Skeletal muscle cell (primary cell): ENCODE measurements around the gene GART.
"Not testable (repeated sequence)": the region's sequence is repeated elsewhere in the genome, so short reads cannot be mapped to it uniquely, and the experiment has no call there.

Experiments
- DNase-seq: peaks from one replicate; pipeline ENCODE4 v3.0.0-alpha.2; 2010; ENCODE audit warnings: low read depth
- H3K4me3 ChIP-seq: 2 replicates; pipeline ENCODE4 v1.5.1; 2011; ENCODE audit warnings: low read depth, mild to moderate bottlenecking, control low read depth, low read length, moderate library complexity

GART gene

DNA sequence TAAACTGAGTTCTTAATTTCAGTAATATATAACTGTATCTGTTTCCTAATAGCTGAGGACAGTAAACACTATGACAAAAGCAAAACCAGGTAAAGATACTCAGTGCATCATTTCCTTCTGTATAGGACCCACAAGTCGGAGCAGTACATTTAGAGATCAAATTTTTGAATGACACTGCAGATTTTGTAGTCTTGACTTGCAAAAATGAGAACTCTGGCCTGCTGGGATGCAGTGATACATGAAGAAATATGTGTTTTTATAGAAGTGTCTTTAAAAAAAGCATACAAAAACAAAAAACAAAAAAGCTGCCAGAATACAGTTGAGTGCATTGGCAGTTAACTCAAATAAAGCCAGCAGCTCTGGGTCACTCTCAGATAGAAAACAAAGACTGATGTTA lies 19.0 kb downstream of the GART start:
- no peak overlapping the region for H3K4me3 ChIP-seq

DNA sequence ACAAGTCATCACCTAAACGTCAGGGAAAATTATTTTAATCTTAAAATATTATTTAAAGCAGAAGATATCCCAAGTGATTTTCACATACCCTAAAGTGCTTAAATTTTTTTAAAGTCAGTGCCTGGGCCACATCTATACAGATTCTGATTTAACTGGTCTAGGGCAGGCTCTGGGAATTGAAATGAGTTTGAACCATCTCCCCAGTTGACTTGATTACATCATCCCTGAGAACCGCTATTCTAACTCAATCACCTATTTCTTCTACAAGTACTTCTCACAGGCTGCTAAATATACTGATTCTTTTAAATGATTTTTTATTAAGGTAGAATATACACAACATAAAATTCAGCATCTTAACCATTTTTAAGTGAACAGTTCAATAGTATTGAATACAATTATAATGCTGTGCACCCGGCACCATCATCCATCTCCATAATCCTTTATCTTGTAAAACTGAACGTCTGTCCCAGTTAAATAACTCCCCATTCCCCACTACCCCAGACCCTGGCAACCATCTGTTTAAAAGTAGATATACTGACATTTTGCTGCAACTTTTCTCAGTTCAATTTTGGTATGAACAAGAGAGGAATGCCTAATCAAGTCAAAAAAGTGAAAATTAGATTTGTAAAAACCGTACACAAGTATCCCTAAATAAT lies 19.5 kb downstream of the GART start:
- no peak overlapping the region for H3K4me3 ChIP-seq
- no peak for DNase-seq

More for the DNA sequence above, 19.0 kb downstream of the GART start:
- no peak for DNase-seq

DNA sequence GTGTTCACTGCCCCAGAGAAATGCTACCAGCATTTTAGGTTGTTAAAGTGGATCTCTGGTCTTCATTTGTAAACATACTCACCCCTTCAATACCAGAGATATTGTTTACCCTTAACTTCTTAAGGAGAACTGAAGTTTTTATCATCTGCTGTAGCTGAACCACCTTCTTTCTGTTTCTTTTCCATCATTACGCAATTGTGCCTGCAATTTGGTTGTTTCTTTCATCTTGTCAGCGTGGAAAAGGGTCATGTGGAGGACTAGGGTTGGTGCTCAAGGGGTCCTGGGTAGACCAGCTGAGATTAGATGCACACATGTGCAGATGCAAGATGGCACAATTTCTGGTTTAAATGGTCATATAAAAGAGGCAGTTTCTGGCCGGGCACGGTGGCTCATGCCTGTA lies 23.0 kb downstream of the GART start:
- H3K4me3 ChIP-seq = no peak overlapping the region
- DNase-seq = no peak

DNA sequence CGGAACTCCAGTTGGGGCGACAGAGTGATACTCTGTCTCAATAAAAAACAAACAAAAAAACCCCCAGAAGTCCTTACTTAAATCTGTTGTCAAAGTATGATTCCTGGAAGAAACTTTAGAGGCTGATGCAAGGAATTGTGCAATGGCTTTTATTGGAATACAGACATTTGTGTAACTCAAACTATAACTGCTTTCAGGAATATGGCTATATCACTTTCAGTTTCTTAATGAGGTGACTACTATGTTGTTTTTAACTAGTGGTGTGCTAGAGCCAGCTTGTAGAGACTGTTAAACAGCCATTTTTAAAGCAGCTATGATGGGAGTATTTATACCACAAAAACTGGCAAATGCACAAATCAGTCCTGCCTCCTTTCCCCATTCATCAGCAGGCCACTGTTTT lies 27.7 kb downstream of the GART start:
- H3K4me3 ChIP-seq = no peak overlapping the region
- DNase-seq = no peak

DNA sequence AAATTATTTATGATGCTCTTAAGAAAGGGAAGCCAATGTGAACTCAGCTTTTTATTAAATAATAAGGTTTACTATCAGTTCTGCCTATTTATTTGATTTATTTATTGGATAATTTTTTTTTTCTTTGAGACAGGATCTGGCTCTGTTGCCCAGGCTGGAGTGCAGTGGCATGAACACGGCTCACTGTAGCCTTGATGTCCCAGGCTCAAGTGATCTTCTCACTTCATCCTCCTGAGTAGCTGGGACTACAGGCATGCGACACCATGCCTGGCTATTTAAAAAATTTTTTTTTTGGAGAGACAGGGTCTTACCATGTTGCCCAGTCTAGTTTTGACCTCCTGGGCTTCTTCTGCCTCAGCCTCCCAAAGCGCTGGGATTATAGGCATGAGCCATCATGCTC lies 29.4 kb downstream of the GART start:
- no peak overlapping the region for H3K4me3 ChIP-seq
- DNase-seq = no peak

DNA sequence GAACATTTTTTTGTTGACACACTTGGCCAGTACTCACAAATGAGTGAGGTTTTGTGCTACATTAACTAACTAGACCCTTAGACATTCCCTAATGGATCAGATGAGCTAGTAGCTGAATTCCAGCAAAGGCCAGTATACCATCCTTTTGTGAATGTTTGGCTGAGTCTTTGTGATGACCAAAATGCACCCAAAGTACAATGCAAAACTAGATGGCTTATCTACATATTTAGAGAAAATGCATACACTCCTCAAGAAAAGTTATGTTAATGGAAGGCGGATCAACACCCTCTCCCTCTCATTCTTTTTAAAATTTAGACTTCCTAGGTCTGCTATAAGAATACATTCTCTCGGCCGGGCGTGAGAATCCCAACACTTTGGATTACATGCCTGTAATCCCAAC lies 30.3 kb downstream of the GART start:
- no peak for DNase-seq

DNA sequence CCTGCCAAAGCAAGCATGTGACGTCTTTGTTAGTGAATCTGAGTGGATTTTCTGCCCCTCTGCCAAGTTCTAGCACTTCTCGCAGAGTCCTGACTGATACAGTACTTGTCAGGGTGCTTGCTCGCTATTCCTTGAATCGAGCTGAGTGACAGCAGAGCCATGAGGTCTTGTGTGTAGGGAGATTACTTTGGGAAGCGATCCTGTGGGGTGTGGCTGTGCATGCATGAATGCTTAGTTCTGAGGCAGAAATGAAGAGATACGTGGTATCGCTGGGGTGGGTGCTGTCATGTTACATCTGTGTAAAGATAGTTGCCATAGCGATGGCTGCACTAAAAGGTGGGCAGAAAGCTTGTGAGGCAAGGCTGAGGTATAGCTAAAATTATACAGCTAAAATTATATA lies 31.1 kb downstream of the GART start:
- no peak for DNase-seq
- no peak overlapping the region for H3K4me3 ChIP-seq

More for the DNA sequence above, 30.3 kb downstream of the GART start:
- H3K4me3 ChIP-seq = no peak overlapping the region

DNA sequence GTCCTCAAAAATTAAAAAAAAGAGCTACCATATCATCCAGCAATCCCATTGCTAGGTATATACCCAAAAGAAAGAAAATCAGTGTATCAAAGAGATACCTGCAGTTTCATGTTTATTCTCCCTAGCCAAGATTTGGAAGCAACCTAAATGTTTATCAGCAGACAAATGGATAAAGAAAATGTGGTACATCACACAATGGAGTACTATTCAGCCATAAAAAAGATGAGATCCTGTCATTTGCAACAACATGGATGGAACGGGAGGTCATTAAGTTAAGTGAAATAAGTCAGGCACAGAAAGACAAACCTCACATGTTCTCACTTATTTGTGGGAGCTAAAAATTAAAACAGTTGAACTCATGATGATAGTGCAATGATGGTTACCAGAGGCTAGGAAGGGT lies 34.9 kb downstream of the GART start:
- DNase-seq, H3K4me3 ChIP-seq: not testable (repeated sequence)

DNA sequence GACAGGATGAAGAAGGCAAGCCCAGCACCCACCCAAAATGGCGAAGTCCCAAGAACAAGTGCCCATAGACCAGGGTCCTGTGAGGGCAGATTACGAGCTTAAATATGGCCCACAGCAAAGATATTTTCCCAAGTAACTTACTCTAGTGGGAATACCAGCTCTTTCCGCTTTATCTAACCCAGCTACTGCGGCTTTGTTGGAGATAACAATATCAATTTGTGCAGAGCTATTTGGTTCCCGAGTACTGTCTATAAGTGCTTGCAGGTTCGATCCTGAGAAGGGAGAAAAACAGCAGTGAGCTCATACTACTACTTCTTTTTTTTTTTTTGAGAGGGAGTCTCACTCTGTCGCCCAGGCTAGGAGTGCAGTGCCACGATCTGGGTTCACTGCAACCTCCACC lies 36.1 kb downstream of the GART start:
- no peak overlapping the region for H3K4me3 ChIP-seq
- DNase-seq = no peak

DNA sequence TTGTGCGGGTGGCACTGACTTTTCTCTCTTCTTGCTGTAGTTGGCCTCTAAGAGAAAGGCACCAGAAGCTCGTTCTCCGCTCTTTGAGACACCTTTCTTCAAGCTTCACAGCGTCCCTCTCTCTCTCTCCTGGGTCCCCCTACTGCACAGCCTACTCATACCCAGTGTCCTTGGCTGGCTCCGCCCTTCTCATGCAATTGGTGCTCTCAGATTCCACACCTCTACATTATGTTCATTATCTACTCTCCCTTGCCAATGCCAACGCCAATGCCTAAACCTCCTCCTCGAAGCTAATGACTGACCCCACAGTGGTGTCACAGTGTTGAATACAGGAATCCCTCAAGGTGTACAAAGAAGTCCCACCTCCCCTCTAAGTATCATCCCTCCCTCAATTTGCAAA lies 45.6 kb downstream of the GART start:
- DNase-seq = no peak
- no peak overlapping the region for H3K4me3 ChIP-seq

DNA sequence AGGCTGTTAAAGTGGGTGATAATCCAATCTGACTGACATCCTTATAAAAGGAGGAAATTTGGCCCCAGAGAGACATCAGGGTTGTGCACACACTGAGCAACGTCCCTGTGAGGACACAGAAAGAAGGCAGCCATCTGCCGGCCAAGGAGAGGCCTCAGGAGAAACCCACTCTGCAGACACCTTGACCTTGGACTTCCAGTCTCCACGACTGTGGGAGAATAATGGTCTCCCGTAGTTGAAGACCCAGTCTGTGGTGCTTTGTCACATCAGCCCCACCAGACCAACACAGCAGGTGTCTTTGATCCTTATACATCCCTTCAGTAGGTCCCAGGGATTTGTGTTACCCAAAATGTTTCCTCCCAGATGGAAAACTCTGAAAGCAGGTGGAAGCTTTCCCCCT lies 46.2 kb downstream of the GART start:
- no peak for DNase-seq

DNA sequence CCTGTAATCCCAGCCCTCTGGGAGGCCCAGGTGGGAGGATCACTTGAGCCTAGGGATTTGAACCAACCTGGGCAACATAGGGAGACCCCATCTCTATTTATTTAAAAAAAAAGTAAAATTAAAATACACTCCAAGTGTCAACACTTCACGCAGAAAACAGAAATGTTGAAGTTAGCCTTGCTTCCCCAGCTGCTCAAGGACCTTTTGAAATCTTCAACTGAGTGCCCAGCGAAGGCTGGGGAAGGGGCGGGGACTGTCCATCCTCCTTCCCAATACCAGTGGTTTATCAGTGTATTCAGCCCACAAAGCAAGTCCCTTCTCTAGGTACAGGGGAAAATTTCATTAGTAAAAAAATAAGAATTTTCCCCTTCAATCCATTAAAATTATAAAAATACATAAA lies 48.2 kb downstream of the GART start:
- DNase-seq = no peak
- no peak overlapping the region for H3K4me3 ChIP-seq

More for the DNA sequence above, 46.2 kb downstream of the GART start:
- no peak overlapping the region for H3K4me3 ChIP-seq

DNA sequence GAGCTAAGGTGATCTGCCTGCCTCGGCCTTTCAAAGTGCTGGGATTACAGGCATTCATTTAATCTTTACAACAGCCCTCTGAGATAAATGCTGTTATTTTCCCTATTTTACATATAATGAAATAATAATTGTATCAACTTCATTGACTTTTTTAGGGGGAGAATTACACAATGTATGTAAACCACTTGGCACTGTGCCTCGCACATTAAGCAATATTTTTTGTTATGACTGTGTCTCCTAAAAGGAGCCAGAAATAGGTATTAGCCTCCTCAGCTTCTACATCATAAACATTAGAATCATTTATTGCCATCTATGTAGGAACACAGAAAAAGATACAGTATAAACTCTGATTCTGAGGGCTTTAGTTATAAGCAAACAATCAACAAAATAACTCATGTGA lies 49.3 kb downstream of the GART start:
- DNase-seq = peak; percentile 47
- H3K4me3 ChIP-seq = no peak overlapping the region

DNA sequence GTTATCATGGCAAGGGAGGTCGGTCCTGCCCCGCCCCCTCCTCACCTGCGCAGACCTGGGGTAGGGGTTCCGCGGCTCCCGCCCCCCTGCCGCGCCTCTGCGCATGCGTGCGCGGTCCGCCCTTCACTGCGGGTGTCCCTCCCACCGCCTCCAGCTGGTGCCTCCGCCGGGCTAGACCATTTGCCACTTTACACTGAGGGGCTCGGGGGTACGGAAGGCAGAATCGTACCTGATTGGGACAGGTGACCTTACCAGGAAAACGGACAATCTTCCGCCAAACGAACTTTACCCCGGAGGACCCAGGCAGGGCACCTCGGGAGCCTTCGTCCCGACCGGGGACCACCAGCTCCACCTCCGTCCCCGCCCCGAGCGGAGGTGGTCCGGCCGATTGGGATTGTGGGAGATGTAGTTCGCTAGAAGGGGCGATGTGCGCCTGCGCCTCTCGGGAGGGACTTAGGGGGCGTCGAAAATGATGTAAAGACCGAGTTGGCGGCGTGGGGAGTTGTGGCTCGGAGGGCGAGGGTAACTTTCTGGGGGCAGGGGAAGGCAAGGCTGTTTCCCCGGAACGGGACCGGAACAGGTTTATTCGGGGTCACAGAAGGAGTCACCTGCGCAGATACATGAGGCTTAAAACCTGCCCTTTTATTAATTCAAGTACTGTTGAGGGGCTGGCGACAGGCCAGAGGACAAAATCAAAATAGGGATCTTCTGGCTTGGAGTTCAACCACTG lies 50.4 kb downstream of the GART start, which contains the start of gene DNAJC28:
TSS of gene DNAJC28 (minus strand) at position 344 of the 730 bp plus-strand sequence. CDS start 2,323 bp downstream, outside the sequence.
- DNase-seq = peak; percentile 75
- peak within 1 kb of the TSS; percentile 77 for H3K4me3 ChIP-seq

DNA sequence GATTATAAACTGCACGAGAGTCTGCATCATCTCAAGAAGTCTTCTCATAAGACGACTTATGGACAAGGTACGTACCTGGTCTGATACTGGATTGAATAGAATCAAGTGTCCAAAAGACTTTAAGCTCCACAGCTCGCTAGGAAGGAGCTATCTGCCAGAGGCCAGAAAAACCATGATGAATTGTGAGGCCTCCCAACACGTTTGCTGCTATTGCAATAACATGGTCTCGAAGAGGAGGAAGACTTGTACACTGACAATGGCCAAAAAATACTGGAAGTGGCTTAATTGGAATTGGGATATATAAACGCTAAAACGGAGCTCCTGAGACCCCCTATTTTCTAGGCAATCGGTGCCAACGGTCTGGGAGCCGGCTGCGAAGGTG lies 50.9 kb downstream of the GART start:
- no peak for DNase-seq

DNA sequence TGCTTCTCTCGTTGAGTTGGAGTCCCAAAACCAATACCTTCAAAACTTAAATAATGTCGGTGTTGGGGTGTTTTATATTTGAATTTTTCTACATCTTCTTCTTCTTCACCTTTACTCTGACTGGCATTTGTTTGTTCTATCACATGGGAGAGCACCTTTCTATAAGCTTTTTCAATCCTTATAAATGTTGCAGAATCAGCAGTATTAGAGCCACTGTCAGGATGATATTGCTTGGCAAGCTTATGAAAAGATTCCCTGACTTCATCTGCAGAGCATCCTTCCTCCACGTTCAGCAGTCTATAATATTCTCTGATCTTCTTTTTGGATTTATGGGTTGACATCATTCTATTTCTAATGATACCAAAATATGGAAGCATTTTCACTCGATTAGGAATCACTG lies 53.0 kb downstream of the GART start:
- no peak overlapping the region for H3K4me3 ChIP-seq
- DNase-seq = no peak

More for the DNA sequence above, 50.9 kb downstream of the GART start:
- peak overlapping the region; percentile 77 for H3K4me3 ChIP-seq

DNA sequence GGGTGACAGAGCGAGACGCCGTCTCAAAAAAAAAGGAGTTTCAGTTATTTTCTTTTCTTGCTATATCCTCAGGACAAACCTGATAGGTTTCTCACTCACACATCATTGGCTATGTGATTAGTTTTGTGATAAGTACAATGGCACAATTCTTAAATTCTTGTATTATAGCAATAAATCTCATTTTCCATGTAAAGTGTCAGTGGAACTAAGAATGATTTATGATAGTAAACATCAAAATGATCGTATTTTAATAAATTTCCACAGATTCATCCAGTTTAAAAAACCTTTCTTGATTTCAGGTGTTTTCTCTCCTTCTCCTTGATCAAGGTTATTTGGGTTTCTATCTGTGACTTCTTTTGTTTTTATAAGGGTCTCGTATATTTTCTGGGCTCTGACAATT lies 53.9 kb downstream of the GART start:
- no peak overlapping the region for H3K4me3 ChIP-seq
- no peak for DNase-seq

DNA sequence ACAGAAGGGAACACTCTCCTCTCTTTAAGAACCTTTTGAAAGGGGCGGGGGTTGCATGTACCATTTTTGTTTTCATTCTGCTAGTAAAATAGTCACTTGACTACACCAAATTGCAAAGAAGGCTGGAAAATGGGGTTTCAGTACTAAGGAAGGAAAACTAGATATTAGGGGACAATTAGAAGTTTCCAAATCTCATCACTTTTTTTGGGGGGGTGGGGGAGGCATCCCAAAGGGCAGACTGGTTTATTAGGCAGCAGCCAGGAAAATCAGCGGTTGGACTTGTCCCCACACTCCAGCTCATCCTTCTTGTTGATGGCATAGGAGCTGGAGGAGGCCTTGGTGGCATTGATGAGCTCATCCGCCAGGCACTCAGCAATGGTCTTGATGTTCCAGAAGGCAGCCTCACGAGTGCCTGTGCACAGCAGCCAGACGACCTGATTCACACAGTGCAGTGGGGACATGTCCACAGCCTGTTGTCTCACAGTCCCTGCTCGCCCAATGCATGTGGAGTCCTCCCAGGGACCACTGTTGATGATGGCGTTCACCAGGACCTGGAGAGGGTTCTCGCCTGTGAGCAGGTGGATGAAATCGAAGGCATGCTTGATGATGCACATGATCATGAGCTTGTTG lies 60.5 kb downstream of the GART start:
- DNase-seq = no peak
- H3K4me3 ChIP-seq = no peak overlapping the region

DNA sequence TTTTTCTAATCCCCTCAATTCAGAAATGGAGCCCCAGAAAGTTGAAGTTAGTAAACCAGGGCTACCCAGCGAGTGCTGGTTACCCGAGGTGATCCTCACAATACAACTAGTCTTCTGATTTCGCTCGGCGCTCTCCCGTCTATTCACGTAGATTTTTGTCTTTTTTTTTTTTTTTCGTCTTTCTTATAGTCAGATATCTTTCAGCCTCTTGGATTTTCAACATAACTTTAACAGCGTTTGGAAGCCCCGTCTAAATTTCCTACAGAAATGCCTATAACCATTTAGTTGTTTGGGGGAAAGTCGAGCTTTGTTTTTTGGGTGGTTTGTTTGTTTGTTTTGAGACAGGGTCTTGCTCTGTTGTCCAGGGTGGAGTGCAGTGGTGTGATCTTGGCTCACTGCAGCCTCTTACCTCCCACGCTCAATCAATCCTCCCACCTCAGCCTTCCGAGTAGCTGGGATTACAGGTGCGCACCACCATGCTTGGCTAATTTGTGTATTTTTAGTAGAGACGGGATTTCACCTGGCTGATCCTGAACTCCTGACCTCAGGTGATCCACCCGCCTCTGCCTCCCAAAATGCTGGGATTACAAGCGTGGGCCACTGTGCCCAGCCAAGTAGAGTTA lies 61.3 kb downstream of the GART start:
- no peak for DNase-seq
- peak overlapping the region; percentile 87 for H3K4me3 ChIP-seq
